Subcutaneous adipose tissue (tissue), 4 donors: ENCODE data around the gene EFHD2. TPM values are rescaled to one million over a fixed set of nuclear protein-coding genes. Genes with fewer than 3 reads are reported as not detected.

ENCODE experiments used
- CTCF ChIP-seq: fragments of 450-650 bp; IDR thresholded peaks from one replicate; pipeline ENCODE4 v1.5.1; 2016; ENCODE audit warnings: low read depth, mild to moderate bottlenecking, control low read depth, antibody characterized with exemption, moderate library complexity
- total RNA-seq, 4 donors: library from RNA; depleted of rRNA; stranded (reverse); fragments of >200 nt; gene quantifications; one replicate each; pipeline ENCODE4 v1.1.0, GENCODE V29; 2016

The EFHD2 gene
- total RNA-seq, 4 donors from 2014 or later = 16.6 to 47.4 (median 30.5) TPM

GRCh38 chr1:15383810-15384209, 25.9 kb upstream of the EFHD2 start:
- no peak for TF ChIP-seq CTCF

GRCh38 chr1:15384301-15384901, 25.3 kb upstream of the EFHD2 start:
- no peak for TF ChIP-seq CTCF

- no peak for TF ChIP-seq CTCF
Measured at GRCh38 chr1:15385420-15385819, 24.3 kb upstream of the EFHD2 start.

GRCh38 chr1:15386164-15386749, 23.4 kb upstream of the EFHD2 start:
- TF ChIP-seq CTCF = no peak

GRCh38 chr1:15388201-15388880, 21.3 kb upstream of the EFHD2 start:
- TF ChIP-seq CTCF = no peak

- TF ChIP-seq CTCF = no peak
Measured at GRCh38 chr1:15390667-15391066, 19.0 kb upstream of the EFHD2 start.

GRCh38 chr1:15391366-15391765, 18.3 kb upstream of the EFHD2 start:
- no peak for TF ChIP-seq CTCF
